GM19324 (cell line): ENCODE results near the gene PCNX2.

Source experiments
- ATAC-seq: cut with Tn5 transposase; IDR thresholded peaks from one replicate; pipeline ENCODE4 v1.9.1; 2021; ENCODE audit warnings: mild to moderate bottlenecking, moderate library complexity; ENCODE audit not compliant: unreplicated experiment, low FRiP score

PCNX2 gene

DNA sequence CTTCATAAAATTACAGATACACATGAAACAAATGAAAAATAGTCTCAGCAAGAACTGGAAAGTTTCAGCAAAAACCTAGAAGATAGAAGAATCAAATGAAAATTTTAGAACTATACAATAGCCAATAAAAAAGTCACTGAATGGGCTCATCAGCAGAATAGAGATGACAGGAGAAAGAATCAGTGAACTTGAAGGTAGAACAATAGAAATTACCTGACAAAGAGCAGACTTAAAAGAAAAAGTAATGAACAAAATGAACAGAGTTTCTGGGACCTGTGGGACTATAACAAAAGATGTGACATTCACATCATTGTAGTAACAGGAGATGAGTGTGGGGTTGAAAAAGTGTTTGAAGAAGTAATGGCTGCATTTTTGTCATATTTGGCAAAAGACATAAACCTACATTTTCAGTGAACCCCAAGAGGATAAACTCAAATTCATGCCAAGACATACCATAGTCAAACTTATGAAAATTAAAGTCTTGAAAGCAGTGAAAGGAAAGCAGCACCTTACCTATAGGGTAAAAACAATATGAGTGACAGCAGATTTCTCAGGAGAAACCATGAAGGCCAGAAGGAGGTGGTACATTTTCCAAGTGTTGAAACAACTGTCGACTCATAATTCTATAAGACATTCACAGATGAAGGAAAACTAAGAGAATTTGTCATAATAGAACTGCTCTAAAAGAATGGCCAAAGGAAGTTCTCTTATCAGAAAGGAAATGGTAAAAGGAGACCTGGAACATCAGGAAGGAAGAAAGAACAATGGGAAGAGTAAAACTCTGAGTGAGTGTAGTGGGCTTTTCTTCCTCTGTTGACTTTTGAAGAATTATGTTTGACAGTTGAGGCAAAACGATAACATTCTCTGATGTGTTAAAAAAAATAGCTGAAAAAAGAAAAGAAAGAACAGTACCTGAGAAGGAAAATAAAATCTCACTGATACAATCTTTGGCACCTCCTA, 321.6 kb downstream of the PCNX2 start:
- ATAC-seq: no peak

GRCh38 chr1:232970508-232970907, 325.0 kb downstream of the PCNX2 start:
- no peak for ATAC-seq

DNA sequence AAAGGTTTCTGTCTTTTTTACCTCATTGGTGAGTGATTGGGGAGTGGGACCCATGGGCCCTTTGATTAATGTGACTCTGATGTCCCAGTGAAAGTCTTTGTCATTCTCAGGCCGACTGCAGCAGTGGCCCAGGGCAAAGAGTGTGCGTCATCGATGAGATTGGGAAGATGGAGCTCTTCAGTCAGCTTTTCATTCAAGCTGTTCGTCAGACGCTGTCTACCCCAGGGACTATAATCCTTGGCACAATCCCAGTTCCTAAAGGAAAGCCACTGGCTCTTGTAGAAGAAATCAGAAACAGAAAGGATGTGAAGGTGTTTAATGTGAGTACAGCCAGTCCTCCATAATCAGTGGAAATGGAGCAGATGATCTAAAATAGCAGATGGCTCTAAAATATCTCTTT, 325.7 kb downstream of the PCNX2 start:
- ATAC-seq: no peak

DNA sequence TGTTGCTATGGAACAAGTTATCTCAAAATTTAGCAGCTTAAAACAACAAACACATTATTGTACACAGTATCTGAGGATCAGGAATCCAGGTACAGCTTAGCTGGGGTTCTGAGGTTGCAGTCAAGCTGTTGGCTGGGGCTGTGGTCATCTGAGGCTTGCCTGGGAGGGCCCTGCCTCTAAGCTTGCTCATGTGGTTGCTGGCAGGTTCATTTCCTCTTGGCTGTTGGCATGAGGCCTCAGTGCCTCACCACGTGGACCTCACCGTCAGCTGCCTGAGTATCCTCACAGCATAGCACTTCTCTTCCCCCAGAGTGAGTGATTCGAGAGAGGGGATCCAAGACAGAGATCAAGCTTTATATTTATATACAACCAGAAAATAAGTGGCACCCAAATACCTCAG, 326.6 kb downstream of the PCNX2 start:
- no peak for ATAC-seq

GRCh38 chr1:232968391-232968790, 327.1 kb downstream of the PCNX2 start:
- no peak for ATAC-seq

GRCh38 chr1:232966663-232967062, 328.9 kb downstream of the PCNX2 start:
- ATAC-seq: no peak

GRCh38 chr1:232965912-232966217, 329.7 kb downstream of the PCNX2 start:
- no peak for ATAC-seq

- ATAC-seq: no peak
Observed at GRCh38 chr1:232965124-232965911, 330.2 kb downstream of the PCNX2 start.

DNA sequence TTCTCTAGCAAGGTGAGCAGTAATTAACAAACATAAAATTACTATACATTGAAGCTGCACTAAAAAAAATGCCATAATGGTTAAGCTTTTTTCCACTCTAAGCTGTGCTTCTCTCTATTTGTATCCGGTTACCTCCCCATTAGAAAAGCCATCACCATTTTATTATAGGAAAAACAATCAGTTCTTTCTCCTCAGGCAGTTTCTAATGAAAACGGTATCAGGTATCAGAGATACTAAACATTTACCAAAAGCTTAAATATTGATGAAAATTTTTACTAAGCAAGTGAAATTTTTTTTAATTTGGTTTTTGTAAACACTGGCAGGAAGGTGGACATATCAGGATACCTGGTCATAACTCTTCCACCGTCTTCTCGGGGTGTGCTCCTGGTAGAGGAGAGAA, 330.9 kb downstream of the PCNX2 start:
- ATAC-seq: no peak

- no peak for ATAC-seq
Observed at GRCh38 chr1:232962761-232963745, 332.5 kb downstream of the PCNX2 start.

- no peak for ATAC-seq
Observed at GRCh38 chr1:232958067-232958466, 337.5 kb downstream of the PCNX2 start.

DNA sequence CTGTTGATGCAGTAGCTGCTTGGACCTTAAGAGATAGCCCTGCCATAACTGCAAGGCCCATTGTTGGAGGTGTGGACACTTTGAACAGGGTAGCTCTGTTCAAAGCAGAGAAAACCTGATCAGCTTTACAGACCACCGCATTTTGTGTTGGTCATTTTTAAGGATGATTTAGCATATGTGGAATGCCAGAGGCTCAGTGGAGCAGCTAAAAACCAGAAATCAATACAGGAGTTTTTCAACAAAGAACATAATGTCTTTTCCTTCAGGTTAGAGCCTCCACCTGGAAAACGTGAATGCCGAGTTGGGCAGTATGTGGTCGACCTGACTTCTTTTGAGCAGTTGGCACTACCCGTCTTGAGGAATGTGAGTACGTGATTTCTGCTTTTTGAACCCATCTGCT, 339.4 kb downstream of the PCNX2 start:
- ATAC-seq: no peak

DNA sequence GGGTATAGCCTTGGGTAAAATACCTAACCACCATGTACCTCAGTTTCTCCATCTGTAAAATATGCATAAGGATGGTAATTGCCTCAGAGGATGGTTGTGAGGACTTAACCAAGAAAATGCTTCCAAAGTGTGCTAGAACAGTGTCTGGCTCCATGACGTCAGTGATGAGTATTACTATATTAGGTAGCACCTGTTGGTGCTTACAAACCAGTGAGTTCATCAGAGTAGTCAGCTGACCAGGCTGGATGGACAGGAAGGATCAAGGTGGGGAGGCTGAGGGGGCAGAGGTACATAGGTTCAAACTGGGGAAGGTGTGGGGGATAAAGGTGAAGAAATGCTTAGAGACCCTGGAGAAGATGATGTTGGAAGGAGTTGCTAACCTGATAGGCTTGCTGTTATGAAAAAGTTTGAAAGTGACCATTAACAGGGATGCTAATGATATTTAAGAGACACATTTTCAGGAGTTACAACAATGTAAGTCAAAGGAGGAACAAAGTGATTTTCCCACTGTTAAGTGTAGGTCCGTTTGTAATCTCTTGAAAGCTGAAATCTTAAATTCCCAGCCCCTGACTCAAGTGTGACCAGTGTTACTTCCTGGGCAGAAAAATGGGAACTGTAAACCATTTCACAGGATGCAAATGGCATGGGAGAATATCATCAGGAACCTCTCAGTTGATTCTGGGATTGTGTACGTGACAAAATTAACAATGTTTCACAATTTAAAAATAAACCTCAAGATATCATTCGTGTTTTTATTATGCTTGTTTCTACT, 340.7 kb downstream of the PCNX2 start:
- ATAC-seq: no peak

DNA sequence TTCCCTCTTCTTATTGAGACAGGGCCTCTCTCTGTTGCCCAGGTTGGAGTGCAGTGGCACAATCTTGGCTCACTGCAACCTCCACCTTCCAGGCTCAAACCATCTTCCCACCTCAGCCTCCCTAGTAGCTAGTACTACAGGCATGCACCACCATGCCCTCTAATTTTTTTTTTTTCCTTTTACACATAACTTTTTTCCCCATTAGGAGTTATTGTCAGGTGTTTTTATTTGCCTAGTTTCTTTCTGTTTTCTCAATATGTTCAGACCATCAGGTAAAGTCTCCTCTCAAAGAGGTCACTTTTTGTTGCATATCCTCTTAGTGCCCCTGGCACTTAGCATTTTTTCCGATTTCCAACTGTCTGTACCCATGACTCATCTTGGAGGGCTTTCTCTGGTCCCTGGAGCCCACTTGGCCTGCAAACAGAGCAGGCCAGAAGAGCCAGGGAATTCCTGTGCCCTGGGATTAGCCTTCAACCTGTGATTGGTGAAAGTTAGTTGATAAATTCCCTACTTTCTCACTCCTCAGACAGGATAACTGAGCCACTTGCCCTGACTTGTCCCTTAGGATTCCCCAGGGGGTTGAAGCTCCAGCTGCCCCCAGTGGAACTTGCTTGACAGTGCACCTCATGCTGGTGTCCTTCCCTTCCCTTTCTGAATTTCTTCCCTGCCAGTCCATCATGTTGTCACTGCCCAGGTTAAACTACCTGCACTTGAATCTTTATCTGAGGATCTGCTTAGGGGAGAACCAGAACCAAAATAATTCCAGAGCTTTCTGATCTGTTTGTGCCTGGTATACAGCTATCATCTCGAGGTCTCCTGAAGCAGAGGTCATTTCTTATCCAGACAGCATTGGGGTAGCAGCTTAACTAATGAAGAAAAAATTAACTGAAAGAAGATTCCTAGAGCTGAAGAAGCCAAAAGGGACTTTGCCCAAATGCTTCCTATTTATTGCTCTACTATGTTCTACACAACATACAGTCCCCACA, 342.7 kb downstream of the PCNX2 start:
- peak; percentile 43 for ATAC-seq

DNA sequence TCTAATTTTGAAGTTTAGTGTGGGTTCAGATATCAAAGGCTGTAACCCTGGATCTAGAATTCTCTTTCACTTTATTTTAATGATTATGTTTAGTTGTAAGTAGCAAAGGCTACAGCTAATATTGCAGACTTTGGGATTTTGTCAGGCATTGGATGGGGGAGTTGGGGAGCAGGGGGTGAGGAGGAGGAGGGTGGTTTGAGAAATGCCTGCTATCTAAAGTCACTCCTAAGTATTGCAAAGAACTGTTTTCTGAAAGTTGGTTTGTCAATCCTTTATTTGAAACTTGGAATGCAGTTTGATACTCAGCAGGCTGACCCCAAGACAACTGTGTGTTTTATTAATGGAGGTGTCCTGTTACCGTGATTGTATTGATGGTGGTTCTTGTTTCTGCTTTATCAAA, 343.9 kb downstream of the PCNX2 start:
- ATAC-seq: no peak

- ATAC-seq: no peak
Observed at GRCh38 chr1:232951180-232951579, 344.3 kb downstream of the PCNX2 start.

DNA sequence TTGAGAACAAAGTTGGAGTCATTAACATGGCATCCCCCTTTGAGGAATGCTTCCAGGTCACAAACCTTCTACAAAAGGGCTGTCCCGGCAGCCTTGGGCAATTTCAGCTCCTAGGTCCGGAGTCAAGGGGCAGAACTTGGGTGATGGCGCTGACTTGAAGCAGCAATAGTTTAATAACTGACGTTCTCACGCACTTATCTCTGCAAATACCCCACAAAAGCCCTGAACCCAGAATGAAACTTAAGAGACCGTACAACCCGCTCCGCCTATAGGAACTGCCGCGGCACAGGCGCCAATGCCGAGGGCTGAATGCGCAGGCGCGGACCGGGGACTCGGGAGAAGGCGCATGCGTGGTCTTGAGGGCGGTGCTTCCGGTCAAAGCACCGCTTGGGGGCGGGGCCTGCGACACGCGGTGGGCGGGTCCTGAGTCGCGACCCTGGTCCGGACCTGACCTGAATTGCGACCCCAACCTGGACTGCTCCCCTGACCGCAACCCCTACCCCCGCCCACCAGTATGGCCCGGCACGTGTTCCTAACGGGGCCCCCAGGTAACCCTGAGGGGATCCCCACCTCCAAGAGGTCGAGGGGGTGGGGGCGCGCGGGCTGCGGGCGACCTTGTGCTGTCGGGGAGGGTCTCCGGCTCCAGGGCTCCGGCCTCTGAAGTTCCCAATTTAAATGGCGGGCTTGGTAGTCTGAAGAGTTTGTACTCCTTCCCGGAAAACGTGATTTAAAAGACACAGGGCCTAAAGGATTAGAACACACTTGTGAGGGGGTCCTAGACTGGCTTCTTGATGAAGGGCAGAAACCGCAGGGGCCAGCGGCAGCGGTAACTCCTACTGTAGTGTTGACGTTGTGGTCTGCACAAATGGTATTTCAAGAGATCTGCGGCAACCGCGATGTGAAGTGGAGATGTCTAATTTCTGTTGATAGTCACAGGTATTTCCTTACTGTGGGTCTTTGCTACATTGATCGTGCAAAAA, 345.0 kb downstream of the PCNX2 start, which contains the start of gene NTPCR:
NTPCR (plus strand) TSS at position 415 of the 980 bp plus-strand sequence; CDS start at position 515, 100 bp downstream.
- peak; percentile 94 for ATAC-seq
